ENCODE measurements around the gene RPS6KA3.
"Not testable (repeated sequence)": the region's sequence is repeated elsewhere in the genome, so short reads cannot be mapped to it uniquely, and the experiment has no call there.

The RPS6KA3 gene

DNA sequence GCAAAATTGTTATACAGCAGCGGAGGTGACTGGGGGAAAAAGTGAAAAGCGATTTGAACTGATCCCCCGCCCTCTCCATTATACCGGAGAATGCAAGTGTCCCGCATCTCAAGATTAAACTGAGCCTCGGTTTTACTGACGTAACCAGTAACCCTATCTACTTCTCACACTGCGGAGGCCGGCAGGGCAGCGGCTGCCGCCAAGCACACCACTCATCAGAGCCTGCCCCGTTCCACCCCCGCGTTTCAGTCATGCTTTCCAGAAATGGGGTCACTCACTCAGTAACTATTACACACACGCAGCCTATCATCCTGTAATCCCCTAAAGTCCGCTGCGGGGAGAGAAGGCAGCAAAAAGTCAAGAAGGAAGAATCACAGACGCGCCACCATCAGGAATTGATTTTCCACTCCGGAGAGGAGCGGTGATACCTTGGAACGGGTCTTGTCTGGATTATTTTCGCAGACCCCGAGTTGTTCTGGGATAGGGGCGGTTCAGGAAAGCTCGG, 1.4 kb downstream of the RPS6KA3 start:
- peak in 4 of 5 donors; percentile 27 to 69 (median 38) for DNase-seq

DNA sequence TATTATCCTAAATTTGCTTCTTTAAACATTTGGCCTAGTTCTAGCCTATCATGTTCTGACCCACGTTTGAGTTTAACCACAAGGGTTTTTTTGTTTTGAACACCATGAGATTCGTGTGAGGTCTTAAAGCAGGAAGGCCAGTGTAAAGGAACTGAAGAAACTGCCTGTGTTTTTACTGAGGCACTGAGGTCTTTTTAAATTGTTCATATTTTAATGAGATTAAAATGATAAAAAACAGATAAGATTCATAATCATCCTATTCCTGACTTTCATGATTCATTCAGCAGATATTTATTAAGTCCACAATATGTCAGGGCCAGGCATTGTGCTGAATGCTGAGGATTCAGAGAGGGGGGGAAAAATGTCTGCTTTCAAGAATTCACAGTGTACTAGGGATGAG, 3.2 kb downstream of the RPS6KA3 start:
- peak in 1 of 5 donors; percentile 54 for DNase-seq

DNA sequence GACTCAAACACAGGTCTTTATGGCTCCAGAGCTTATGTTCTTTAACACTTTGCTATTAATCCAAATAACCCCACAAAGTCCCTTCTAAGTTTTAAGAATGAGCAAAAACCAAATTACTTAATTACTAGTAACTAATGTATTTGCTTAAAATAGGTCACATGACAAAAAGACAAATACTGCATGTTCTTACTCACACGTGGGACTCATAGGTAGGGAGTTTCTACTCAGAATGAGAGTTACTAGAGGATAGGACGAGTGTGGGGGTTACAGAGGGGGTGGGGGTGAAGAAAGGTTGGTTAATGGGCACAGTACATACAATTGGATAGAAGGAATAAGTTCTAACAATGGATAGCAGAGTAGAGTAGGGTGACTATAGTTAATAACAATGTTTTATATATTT, 5.8 kb downstream of the RPS6KA3 start:
- DNase-seq: no peak

DNA sequence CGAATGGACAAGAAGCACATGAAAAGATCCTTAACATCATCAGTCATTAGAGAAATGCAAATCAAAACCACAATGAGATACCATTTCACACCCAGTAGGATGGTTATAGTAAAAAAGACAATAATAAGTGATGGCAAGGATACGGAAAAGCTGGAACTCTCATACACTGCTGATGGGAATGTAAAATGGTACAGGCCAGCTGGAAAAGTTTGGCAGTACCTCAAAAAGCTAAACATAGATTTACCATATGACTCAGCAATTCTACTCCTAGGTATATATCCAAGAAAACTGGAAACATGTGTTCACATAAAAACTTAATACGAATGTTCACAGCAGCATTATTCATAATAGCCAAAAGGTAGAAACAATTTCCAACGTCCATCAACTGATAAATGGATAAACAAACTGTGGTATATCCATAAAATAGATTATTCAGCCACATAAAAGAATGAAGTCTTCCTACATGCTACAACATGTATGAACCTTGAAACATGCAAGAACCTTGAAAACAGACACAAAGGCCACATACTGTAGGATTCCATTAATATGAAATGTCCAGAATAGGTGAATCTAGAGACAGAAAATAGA, 11.9 kb downstream of the RPS6KA3 start:
- DNase-seq: no peak

DNA sequence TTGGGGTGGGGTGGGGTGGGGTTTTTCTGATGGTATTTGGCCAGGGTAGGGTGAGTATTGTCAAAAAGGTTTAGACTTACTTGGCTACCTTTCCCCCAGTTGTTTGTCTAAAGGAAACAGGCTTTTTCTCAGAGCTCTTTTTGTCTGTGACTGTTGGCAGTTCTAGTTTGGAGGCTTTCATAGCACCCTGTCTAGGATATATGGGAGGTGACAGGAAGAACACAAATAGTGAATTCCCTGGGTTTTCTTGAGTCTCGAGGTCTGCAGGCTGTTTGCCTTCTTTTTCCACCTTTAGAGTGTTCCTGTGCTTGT, 13.5 kb downstream of the RPS6KA3 start:
- no peak for DNase-seq

DNA sequence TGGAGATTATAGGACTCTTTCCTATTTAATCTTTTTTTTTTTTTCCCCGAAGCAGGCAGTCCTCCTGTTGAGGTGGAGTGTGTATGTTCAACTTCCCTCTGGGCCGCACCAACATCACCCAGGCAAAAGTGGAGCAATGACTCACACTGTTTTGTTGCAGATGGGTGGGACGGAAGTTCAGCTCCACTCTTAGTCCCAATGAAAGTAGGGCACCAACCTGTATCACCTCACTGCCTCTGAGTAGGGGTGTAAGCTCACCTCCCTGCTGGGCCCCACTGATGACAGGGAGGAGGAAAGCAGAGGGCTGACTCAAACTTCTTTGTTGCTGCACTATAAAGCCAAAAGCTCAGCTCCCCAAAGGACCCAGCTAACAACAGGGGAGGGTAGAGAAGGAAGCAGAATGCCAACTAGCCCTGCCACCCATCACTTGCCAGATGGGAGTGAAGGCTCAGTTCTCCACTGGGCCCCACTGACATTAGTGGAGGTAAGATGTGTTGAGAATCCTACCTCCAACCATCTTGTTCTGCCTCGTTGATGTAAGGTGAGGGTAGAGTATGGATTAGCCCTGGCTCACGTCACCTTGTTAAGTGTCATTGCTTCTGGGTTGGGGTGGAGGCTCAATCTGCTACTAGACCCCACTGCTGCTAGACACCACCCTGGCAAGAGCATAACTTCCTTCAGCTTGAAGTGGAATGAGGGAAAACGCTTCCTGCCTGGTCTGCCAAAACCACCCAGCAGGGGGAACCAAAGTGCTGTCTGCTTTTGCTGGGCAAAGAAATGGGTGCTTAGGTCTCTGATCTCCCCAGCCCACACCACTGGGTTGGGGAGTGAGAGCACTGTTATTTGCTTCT, 14.1 kb downstream of the RPS6KA3 start:
- peak; percentile 35 to 69 (median 56) for DNase-seq

DNA sequence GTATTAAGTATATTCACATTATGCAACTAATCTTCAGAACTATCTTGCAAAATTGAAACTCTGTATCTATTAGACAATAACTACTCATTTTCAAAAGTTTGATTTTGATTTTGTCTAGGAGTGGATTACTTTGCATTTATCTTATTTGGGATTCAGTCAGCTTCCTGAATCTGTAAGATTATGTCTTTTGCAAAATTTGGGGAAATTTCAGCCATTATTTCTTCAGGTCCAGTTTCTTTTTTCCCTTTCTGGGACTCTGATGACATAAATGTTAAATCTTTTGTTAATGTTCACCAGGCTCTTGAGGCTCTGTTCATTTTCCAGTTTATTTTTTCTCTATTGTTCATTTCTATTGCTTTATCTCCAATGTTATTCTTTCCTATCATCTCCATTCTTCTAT, 15.0 kb downstream of the RPS6KA3 start:
- no peak for DNase-seq

DNA sequence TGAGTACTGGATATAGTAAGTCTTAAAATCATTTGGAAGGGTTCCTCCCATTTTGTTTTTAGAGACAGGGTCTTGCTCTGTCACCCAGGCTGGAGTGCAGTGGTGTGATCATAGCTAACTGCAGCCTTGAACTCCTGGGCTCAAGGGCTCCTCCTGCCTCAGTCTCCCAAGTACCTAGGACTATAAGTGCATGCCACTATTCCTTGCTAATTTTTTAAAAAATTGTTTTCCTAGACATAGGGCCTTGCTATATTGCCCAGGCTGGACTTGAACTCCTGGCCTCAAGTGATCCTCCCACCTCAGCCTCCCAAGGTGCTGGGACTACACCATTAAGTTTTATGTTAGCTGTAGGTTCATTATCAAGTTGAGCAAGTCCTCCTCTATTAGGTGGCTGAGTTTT, 16.6 kb downstream of the RPS6KA3 start:
- DNase-seq: not testable (repeated sequence)

DNA sequence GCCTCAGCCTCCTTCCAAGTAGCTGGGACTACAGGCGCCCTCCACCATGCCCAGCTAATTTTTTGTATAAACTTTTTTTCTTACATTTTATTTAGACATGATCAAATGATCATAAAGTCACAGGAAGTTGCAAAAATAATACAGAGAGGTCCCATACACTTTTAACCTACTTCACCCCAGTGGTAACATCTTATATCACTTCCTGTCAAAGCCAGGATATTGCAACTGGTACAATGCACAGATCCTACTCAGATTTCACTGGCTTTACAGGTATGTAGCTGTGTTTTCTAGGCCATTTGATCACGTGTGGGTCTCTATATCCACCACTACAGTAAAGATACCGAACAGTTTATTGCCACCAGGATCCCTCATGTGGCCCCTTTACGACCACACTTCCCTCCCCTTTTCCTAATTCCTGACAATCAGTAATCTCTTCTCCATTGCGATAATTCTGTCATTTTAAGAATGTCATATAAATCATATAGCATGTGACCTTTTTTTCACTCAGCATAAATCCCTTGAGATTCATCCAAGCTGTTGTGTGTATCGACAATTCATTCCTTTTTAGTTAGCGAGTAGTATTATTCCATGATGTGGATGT, 18.0 kb downstream of the RPS6KA3 start:
- peak in 1 of 5 donors; percentile 4 for DNase-seq

DNA sequence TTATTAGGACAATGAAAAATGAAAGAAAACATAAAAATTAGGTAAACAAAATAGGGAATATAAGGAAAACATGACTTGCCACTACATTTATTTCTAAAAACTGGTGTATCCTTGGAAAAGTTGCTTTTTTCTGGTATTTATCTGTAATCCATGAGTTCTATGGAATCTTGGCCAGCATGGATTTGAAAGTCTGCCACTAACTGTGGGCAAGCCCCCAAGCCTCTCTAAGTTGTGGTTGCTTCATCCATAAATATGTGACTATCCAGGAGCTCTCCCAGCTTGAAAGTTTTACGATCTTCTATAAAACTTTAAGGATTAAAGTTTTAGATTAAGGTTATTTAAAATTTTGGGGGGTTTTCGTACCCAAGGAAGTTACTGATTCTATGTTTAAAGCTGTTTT, 21.8 kb downstream of the RPS6KA3 start:
- no peak for DNase-seq

DNA sequence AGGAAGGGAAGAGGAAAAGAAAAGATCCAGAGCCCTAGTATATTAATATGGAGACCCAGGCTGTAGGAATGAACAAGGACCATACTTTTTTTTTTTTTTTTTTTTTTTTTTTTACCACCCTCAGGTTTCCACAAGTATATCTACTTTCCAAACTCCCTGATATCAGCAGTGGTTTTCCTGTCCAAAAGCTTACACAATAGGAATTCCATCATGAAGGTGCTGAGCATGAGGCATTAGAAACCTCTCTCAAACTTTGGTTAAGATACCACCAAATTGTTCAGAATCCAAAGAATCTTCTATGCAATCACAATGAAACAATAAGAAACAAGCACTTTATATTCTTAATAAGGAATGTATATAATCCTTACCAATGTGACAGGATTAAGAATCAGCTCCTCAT, 26.5 kb downstream of the RPS6KA3 start:
- no peak for DNase-seq

DNA sequence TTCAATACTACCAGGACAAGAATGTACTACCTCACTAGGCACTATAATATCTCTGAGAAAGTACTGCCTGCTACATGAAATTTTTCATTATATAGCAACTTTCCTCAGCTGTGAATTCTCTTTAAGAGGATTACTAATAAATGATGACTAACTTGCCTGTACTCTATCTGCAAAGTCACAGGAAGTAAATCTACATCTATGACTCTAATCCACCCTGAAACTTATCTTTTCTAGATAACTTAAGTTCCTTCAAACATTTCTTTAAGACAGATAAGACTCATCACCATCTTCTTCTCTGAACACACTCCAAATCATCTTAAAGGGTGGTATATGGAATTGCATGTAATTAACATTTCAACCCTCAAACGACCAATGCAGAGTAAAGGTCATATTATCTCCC, 28.8 kb downstream of the RPS6KA3 start:
- no peak for DNase-seq

DNA sequence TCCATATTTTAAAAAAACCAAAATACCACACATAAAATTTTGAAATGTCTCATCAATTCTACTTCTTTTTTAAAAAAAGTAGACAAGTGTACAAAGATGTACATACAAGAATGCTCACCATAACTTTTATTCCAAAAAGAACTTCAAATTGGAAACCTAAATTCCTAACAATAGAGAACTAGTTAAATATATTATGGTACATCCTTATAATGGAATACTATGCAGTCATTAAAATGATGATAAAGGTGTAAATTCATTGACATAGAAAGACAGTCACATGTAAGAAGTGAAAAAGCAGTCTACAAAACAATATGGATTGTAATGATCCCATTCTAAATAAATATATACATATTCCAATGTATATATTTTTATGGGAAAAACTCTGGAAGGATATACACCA, 31.0 kb downstream of the RPS6KA3 start:
- DNase-seq: no peak

DNA sequence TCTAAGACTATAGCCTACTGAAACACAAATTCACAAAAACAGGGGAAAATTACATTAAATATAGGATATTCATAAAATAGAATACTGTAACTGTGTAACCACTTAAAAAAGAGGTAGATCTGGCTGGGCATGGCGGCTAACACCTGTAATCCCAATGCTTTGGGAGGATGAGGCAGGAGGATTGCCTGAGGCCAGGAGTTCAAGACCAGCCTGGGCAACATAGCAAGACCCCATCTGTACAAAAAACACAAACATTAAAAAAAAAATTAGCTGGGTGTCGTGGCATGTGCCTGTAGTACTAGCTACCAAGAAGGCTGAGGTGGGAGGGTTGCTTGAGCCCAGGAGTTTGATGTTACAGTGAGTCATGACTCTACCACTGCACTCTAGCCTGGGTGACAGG, 33.4 kb downstream of the RPS6KA3 start:
- DNase-seq: no peak

DNA sequence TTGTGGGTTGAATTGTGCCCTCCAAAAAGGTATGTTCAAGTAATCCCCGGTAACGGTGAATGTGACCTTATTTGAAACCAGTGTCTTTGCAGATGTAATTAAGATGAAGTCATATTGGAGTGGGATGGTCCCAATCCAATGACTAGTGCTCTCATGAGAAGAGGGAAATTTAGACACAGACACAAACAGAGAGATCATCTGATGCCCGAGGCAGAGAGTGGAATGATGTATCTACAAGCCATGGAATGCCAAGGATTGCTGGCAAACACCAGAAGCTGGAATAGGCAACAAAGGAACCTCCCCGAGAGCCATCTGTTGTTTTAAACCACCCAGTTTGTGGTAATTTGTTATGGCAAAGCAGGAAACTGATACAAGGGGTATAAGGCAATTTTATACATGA, 35.1 kb downstream of the RPS6KA3 start:
- no peak for DNase-seq

DNA sequence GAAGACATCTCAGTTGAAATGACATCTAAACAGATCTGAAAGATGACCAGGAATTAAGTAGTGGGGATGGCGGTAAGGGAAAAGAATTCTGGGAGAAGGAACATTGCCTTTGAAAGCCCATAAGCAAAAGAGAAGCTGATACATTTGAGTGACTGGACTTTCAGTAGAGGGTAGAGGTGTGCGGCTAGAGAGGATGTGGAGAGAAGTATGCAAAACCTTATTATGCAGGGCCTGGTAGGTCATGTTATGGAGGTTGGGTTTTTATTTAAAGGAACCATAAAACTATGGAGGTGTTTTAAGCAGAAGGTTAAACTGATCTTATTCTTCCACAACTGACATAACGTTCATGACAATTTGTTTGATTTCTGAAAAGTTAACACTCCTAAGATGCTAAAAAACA, 36.3 kb downstream of the RPS6KA3 start:
- no peak for DNase-seq

DNA sequence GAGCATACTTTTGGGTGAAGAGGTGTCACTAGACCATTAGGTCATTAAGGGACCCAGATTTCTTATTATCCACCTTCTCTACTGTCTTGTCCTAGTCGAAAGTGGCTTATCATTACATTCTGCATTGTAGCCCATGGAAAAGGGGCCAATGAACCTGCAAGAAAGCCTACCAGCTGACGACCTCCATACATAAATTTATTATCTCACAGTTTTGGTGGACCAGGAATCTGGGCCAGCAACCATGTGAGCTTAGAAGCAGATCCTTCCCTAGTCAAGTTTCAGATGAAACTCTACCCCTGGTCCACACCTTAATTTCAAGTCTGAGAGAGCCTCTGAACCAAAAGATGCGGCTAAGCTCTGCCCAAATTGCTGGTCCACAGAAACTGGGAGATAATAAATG, 37.6 kb downstream of the RPS6KA3 start:
- DNase-seq: no peak

DNA sequence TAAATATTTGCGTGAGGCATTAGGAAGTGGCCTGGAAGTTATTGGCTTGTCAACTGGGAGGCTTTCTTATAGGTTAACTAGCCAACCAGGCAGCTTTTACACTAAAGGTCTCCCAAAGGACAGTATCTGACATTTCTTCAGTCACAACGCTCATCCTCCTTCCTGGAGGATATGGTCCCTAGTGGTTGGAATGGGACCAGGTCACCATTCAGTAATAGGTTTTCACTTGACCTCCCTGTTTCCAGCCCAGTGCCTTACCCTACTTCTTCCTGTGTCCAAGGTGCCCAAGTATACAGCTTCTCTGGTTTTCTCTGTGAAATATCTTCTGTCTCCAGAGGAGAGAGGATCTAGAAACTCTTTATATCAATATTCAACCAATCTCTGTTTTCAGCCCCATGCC, 38.5 kb downstream of the RPS6KA3 start:
- no peak for DNase-seq

DNA sequence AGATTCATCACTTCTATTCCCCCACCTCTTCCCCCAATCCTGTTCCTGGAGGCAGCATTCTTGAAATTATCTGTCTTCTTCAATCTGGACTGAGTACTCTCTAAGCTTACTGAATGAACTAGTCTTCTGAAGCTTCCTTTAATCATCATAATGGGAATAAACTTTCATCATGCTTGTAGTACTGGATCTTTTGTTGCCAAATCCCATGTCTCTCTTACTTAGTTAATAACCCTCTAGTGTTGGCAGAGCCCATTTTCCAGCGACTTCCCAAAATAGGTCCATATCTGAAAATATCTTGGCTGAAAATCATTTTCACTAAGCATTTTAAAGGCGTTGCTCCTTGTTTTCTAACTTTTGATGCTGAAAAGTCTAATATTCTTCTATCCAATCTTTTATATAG, 39.6 kb downstream of the RPS6KA3 start:
- no peak for DNase-seq

DNA sequence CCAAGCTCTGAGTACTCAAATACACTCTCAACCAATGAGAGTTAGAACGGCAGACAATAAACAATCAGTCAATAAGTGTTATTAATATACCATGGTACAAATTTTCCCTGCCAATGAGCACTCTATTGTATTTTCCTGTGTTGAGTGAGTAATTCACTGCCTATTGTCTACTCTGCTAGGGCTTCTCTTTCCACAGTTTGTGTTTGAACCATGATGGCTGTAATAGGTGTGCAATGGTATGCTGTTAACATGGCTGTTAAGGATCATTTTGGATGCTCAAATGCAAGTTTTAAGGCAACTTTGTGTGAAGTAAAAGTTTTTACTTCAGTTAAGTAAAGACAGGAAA, 41.2 kb downstream of the RPS6KA3 start:
- no peak for DNase-seq

DNA sequence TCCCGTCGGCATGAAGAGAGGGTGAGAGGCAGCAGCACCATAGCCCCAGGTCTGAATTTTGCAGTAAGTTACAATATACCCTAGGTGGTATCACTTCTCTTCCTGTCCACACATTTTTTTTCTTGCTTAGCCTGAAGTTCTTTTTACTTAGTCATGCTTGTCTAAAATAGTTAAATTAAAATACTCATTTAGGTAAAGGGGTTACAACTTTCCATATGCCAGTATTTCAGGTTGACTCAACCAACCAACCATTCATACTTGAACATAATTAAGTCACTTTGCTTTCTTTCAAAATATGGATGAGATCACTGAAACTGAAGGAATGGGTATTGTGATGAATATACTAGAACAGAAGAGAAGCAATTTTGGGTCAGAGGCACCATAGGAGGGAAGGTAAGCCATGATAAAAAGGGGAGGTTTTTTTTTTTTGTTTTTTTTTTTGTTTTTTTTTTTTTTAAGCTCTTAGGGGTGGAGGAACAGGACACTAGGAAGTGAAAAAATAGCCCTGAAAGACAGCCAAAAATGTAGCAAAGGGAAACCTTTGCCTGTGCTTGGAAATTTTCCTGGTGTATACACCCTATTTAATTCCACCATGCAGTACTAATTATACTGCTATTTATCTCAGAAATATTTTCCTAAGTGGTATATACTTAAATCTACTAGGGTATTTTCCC, 41.8 kb downstream of the RPS6KA3 start:
- peak in 1 of 5 donors; percentile 59 for DNase-seq

DNA sequence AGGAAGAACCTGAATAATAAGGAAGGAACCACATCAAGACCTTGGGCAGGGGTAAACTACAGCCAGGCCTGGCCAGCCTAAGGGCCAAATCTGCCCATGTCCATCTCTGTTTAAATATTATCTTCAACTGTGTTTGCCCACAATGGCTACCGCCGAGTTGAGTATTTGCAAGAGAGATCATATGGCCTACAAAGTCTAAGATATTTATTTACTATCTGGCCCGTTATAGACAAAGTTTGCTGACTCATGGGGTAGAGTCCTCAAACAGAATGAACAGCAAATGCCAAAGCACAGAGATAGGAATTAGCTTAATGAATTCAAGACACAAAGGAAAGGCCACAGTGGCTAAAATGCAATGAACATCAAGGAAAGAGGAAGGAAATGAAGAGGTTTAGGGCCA, 44.8 kb downstream of the RPS6KA3 start:
- no peak for DNase-seq

DNA sequence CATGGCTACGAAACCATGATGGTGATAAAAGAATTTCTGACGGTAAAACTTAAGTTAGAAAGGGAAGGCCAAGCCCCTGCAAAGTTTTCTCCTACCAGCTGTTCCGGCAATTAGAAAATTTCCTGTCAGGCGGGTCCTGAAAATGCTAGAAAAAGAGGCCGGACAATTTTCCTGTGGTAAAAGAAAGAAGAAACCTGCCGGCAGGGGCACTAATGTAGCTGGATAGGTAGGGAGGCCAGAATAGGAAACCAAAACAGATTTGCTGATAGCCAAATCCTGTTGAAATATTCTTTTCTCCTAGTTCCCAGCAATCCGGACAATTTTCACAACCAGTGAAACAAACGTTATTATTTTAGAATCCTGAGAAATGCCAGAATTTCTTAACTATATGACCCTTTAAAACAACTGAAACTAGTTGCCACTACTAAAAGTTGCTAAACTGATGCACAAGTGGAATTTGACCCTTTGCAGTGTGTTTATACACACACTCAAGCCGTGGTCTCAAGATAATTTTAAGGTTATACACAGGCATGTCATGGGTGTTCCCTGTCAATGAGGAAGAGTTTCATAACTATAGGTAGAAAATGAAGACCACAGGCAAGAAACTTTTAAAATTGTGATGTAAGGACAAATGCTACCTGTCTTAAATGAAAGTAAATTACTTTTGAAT, 47.7 kb downstream of the RPS6KA3 start:
- no peak for DNase-seq

Measured in T-helper 1 cell (primary cell).